ENCODE data around the gene ANP32A.

DNA sequence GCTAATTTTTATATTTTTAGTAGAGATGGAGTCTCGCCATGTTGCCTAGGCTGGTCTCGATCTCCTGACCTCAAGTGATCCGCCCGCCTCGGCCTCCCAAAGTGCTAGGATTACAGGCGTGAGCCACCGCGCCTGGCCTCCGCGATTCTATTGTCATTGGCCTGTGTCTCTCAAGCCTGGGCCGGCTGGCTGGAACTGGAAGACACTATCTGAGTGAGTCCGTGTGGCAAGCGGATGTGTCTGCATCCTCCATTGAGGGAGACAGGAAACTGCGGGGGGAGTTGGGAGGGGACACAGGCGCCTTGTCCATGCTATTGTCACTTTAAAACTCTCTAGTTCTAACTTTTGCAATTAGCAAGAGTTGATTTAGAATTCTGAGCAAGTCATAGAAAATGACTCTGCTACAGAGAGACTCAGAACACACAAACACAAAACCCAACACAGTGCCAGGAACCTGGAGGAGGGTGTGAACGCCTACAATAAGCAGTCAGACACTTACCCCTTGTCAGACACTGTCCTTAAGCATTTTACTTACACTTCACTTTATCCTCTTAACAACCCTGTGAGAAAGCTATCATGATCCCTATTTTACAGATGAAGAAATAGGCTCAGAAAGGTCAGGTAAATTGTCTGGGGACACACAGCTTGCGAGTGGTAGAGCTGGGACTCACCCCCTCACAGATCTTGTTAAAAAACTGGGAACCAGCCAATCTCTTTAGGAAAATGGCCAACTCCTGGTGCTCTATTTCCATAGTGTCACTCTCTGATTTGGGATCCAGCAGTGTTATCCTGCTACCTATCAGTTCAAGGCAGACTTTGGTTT is 38.7 kb downstream of the ANP32A start:
- TF ChIP-seq TAF1 (IDR thresholded peaks at IDR 0.05; ENCODE audit: borderline replicate concordance, insufficient read depth, low read length) = no peak
- TF ChIP-seq, protein P1, sequence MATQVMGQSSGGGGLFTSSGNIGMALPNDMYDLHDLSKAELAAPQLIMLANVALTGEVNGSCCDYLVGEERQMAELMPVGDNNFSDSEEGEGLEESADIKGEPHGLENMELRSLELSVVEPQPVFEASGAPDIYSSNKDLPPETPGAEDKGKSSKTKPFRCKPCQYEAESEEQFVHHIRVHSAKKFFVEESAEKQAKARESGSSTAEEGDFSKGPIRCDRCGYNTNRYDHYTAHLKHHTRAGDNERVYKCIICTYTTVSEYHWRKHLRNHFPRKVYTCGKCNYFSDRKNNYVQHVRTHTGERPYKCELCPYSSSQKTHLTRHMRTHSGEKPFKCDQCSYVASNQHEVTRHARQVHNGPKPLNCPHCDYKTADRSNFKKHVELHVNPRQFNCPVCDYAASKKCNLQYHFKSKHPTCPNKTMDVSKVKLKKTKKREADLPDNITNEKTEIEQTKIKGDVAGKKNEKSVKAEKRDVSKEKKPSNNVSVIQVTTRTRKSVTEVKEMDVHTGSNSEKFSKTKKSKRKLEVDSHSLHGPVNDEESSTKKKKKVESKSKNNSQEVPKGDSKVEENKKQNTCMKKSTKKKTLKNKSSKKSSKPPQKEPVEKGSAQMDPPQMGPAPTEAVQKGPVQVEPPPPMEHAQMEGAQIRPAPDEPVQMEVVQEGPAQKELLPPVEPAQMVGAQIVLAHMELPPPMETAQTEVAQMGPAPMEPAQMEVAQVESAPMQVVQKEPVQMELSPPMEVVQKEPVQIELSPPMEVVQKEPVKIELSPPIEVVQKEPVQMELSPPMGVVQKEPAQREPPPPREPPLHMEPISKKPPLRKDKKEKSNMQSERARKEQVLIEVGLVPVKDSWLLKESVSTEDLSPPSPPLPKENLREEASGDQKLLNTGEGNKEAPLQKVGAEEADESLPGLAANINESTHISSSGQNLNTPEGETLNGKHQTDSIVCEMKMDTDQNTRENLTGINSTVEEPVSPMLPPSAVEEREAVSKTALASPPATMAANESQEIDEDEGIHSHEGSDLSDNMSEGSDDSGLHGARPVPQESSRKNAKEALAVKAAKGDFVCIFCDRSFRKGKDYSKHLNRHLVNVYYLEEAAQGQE (IDR thresholded peaks at IDR 0.05; ENCODE audit: insufficient read depth in 1 of 2, low read depth in 2 of 2, low read length in 2 of 2) = no peak
